Spleen (tissue), 11 donors: ENCODE measurements around the gene INPP5B. TPM values are rescaled to one million over a fixed set of nuclear protein-coding genes. Genes with fewer than 3 reads are reported as not detected.
"Not testable (repeated sequence)": the region's sequence is repeated elsewhere in the genome, so short reads cannot be mapped to it uniquely, and the experiment has no call there.

ENCODE experiments used
- DNase-seq: peaks from one replicate; pipeline ENCODE4 v3.0.0-alpha.2; 2020
- H3K27ac ChIP-seq, 8 donors: fragments of 200-600 bp; sonication (generic) in 7 of 8; 1 replicate in 4 of 8; 2 replicates in 4 of 8; pipeline versions ENCODE4 v1.5.0 to v1.8.0; 2016 to 2021; ENCODE audit warnings: inconsistent platforms in 4 of 8, mild to moderate bottlenecking in 4 of 8, moderate library complexity in 1 of 8
- H3K27me3 ChIP-seq, 7 donors: fragments of 200-600 bp; sonication (generic) in 6 of 7; replicated peaks in 1 of 7; 1 replicate in 4 of 7; 2 replicates in 3 of 7; pipeline versions ENCODE4 v1.5.0 to v1.8.0; 2016 to 2021; ENCODE audit warnings: inconsistent platforms in 3 of 7, mild to moderate bottlenecking in 1 of 7
- H3K36me3 ChIP-seq, 6 donors: fragments of 200-600 bp; sonication (generic) in 5 of 6; 1 replicate in 4 of 6; 2 replicates in 2 of 6; pipeline versions ENCODE4 v1.5.0 to v1.8.0; 2016 to 2021; ENCODE audit warnings: inconsistent platforms in 2 of 6
- H3K4me1 ChIP-seq, 6 donors: fragments of 200-600 bp; sonication (generic) in 5 of 6; 1 replicate in 3 of 6; 2 replicates in 3 of 6; pipeline versions ENCODE4 v1.5.0 to v1.8.0; 2016 to 2021; ENCODE audit warnings: inconsistent platforms in 3 of 6
- H3K4me3 ChIP-seq, 8 donors: fragments of 200-600 bp; sonication (generic) in 7 of 8; 1 replicate in 4 of 8; 2 replicates in 4 of 8; pipeline versions ENCODE4 v1.5.0 to v1.8.0; 2016 to 2021; ENCODE audit warnings: inconsistent platforms in 4 of 8, mild to moderate bottlenecking in 4 of 8, moderate library complexity in 2 of 8
- H3K9me3 ChIP-seq, 8 donors: fragments of 200-600 bp; sonication (generic) in 7 of 8; 1 replicate in 4 of 8; 2 replicates in 4 of 8; pipeline versions ENCODE4 v1.5.0 to v1.8.0; 2016 to 2021; ENCODE audit warnings: inconsistent platforms in 4 of 8
- CTCF ChIP-seq, 11 experiments: fragments of 200-600 bp in 7 of 11; fragments of 450-650 bp in 4 of 11; sonication (generic) in 4 of 11; IDR thresholded peaks in 8 of 11; conservative IDR thresholded peaks in 3 of 11; 1 replicate in 7 of 11; 2 replicates in 4 of 11; pipeline versions ENCODE4 v1.4.0 to v1.8.0; 2016 to 2021; ENCODE audit warnings: antibody characterized with exemption in 11 of 11, inconsistent platforms in 4 of 11, mild to moderate bottlenecking in 1 of 11
- POLR2A ChIP-seq, 3 donors: fragments of 450-650 bp; IDR thresholded peaks; one replicate each; pipeline ENCODE4 v1.5.1; 2017; ENCODE audit warnings: antibody characterized with exemption in 3 of 3, mild to moderate bottlenecking in 1 of 3
- POLR2AphosphoS5 ChIP-seq, 3 donors: sonication (generic); formaldehyde crosslinking; IDR thresholded peaks; one replicate each; pipeline ENCODE4 v1.5.1; 2017; ENCODE audit warnings: antibody characterized with exemption in 3 of 3
- WGBS, 5 donors: extraction: QIAGEN DNeasy Blood & Tissue Kit in 3 of 5; methylation state at CpG; one replicate each; pipeline versions ENCODE4 v1.1.5 to v1.1.7; 2013 to 2018; 5-methylcytosine and 5-hydroxymethylcytosine counted together
- intact Hi-C: fragments of 100-400 bp; cut with DNase I; formaldehyde crosslinking; loops from one replicate; pipeline ENCODE4 v1.15.0; 2023; ENCODE audit warnings: low total_unique reads
- polyA plus RNA-seq, 3 donors: library from polyadenylated mRNA; stranded (reverse); fragments of 200-250 nt; gene quantifications; one replicate each; pipeline ENCODE4 v1.2.1, GENCODE V29; 2013
- total RNA-seq, 7 donors: library from RNA; depleted of rRNA in 3 of 7; stranded (reverse); fragments of >200 nt in 3 of 7; fragmentation: NEBNext Ultra II Directional in 4 of 7; extraction: Animal tissue kit (Norgen Biotek cat#: 25700) in 4 of 7; gene quantifications; one replicate each; pipeline versions ENCODE4 v1.1.0 to v1.2.1, GENCODE V29; 2016 to 2021
- donor health status: healthy with polysubstance abuse.
- donor health status: DM: no; HTN: no; CAD: no; lungs with moderate emphysema.
- donor health status: DM: no; HTN: no; CAD: no.
- donor health status: Bipolar disorder and iron deficiency.
- donor health status: healthy.
- donor health status: DM: no; HTN: no; CAD: no.
- donor health status: DM: yes; HTN: yes; CAD: no.

Gene INPP5B
- total and polyA plus RNA-seq, 10 donors: 11.4 to 70.7 (median 36.7) TPM

DNA sequence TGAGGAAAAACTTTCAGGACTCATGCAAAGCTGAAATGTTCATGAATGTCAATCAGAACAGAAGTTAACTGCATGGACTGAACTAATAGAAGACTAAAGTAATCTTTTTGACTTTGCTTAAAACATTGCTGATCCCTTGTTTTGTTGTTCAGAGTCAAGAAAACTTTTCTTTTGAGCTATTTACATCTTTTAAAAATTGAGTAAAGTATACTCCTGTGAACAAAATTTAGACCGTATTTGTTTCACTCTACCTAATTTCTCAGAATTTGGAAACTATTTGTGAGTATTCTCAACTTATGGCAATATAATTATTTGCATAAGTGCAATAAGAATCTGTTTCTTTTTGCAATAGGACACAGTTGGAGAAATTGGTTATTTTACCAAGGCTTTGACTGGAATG, 41.1 kb downstream of the INPP5B start:
- no peak overlapping the region for H3K27ac ChIP-seq
- H3K4me3 ChIP-seq: no peak overlapping the region
- H3K9me3 ChIP-seq: peaks cover 0 to 28% (median 25%) of the 10 kb centered on the region in 8 donors
- H3K4me1 ChIP-seq: peaks cover 4 to 21% (median 16%) of the 10 kb centered on the region in 6 donors
- intact Hi-C loops: no loop called here
- H3K36me3 ChIP-seq: peaks cover 0 to 72% (median 6%) of the 10 kb centered on the region in 6 donors
- 96 to 99% (median 98%) methylated on average over 1 of the region's 1 CpG for WGBS, 5 donors
- TF ChIP-seq CTCF (IDR thresholded peaks at IDR 0.05 in 8 of 11, conservative IDR thresholded peaks at IDR 0.05 in 3 of 11): no peak
- no peak for TF ChIP-seq POLR2A (IDR thresholded peaks at IDR 0.05)
- TF ChIP-seq POLR2AphosphoS5 (IDR thresholded peaks at IDR 0.05): no peak
- H3K27me3 ChIP-seq: no peaks in the 10 kb centered on the region
- no peak for DNase-seq

GRCh38 chr1:37903921-37904320, 42.9 kb downstream of the INPP5B start:
- DNase-seq, H3K27ac ChIP-seq, H3K27me3 ChIP-seq, H3K4me3 ChIP-seq, intact Hi-C loops: not testable (repeated sequence)
- Histone ChIP-seq H3K4me1 (peaks cover 4 to 25% (median 16%) of the 10 kb centered on the region in 6 donors), H3K36me3 (peaks cover 0 to 63% (median 6%) of the 10 kb centered on the region in 6 donors), H3K9me3 (peaks cover 0 to 28% (median 25%) of the 10 kb centered on the region in 8 donors)
- 94 to 99% (median 96%) methylated on average over 6 of the region's 6 CpGs for WGBS, 5 donors

- no peaks in the 10 kb centered on the region for H3K27me3 ChIP-seq
- peaks cover 0 to 28% (median 25%) of the 10 kb centered on the region in 8 donors for H3K9me3 ChIP-seq
- no peak overlapping the region for H3K4me3 ChIP-seq
- TF ChIP-seq CTCF (IDR thresholded peaks at IDR 0.05 in 8 of 11, conservative IDR thresholded peaks at IDR 0.05 in 3 of 11): no peak
- no peak for TF ChIP-seq POLR2AphosphoS5 (IDR thresholded peaks at IDR 0.05)
- no peak for TF ChIP-seq POLR2A (IDR thresholded peaks at IDR 0.05)
- H3K4me1 ChIP-seq: peaks cover 4 to 25% (median 16%) of the 10 kb centered on the region in 6 donors
- WGBS, 5 donors: 89 to 94% (median 92%) methylated on average over 5 of the region's 5 CpGs
- no peak overlapping the region for H3K27ac ChIP-seq
- no peak for DNase-seq
- peaks cover 0 to 63% (median 6%) of the 10 kb centered on the region in 6 donors for H3K36me3 ChIP-seq
- intact Hi-C loops: no loop called here
Measured at GRCh38 chr1:37902983-37903382, 43.9 kb downstream of the INPP5B start.

- intact Hi-C loops: no loop called here
- no peak for DNase-seq
- H3K9me3 ChIP-seq: peaks cover 0 to 22% (median 19%) of the 10 kb centered on the region in 8 donors
- peaks cover 0 to 52% (median 3%) of the 10 kb centered on the region in 6 donors for H3K36me3 ChIP-seq
- WGBS, 5 donors: 78 to 83% (median 81%) methylated on average over 6 of the region's 6 CpGs
- H3K27ac ChIP-seq: peak overlapping the region in 7 of 8 donors; percentile 51 to 82 (median 70)
- H3K4me3 ChIP-seq: no peak overlapping the region
- TF ChIP-seq POLR2AphosphoS5 (IDR thresholded peaks at IDR 0.05) (no peak), POLR2A (IDR thresholded peaks at IDR 0.05) (no peak), CTCF (IDR thresholded peaks at IDR 0.05 in 8 of 11, conservative IDR thresholded peaks at IDR 0.05 in 3 of 11) (no peak)
- H3K27me3 ChIP-seq: no peaks in the 10 kb centered on the region
- peaks cover 4 to 25% (median 16%) of the 10 kb centered on the region in 6 donors for H3K4me1 ChIP-seq
Measured at GRCh38 chr1:37901893-37902225, 45.0 kb downstream of the INPP5B start.
